Muscle layer of colon (tissue), 2 donors: Measurements from ENCODE around the gene DUSP16.

Source experiments
- H3K27ac ChIP-seq: one replicate; pipeline ENCODE4 v1.7.0; 2013; ENCODE audit warnings: low read depth, mild to moderate bottlenecking, low read length, moderate library complexity
- H3K27me3 ChIP-seq, 2 donors: one replicate each; pipeline ENCODE4 v1.7.0; 2013; ENCODE audit warnings: low read length in 2 of 2, mild to moderate bottlenecking in 2 of 2; ENCODE audit not compliant: insufficient read depth in 2 of 2, control insufficient read depth in 1 of 2
- H3K36me3 ChIP-seq: one replicate; pipeline ENCODE4 v1.7.0; 2013; ENCODE audit warnings: mild to moderate bottlenecking, low read length; ENCODE audit not compliant: insufficient read depth
- H3K4me1 ChIP-seq: one replicate; pipeline ENCODE4 v1.7.0; 2013; ENCODE audit warnings: mild to moderate bottlenecking, low read length; ENCODE audit not compliant: insufficient read depth
- H3K4me3 ChIP-seq, 2 donors: one replicate each; pipeline ENCODE4 v1.7.0; 2013; ENCODE audit warnings: low read length in 2 of 2, low read depth in 1 of 2, mild to moderate bottlenecking in 1 of 2, moderate library complexity in 1 of 2
- H3K9ac ChIP-seq: one replicate; pipeline ENCODE4 v1.7.0; 2013; ENCODE audit warnings: low read length
- H3K9me3 ChIP-seq: one replicate; pipeline ENCODE4 v1.7.0; 2013; ENCODE audit warnings: mild to moderate bottlenecking, low read length
- donor health status: abdominal sarcoma.
- donor health status: Adenocarcinoma of cecum.

DUSP16 gene

DNA sequence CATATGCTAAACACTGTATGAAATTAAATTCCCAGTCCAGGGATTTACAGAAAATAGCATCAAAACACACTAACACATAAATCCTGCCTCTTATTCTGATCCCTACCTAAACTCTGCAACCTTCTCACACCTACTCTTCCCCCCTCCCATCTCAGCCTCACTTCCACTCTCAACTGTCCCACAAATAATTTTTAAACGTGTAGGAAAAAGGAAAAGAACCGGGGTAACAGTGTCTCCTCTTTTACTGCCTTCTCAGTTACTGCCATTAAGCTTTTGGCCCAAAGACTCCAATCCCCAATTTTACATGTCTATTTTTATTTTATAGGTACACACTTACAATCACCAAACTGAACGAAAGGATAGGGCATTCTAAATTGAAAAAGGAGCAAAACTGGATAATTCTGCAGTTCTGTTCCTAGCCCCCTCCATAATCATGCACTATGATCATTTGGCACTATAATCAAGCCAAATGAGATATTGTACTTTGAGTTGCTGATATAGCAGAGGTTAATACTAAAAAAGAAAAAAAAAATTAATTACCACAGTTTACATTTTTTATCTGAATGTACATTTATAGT, 2.9 kb downstream of the DUSP16 start:
- H3K9me3 ChIP-seq = no peaks in the 10 kb centered on the region
- no peak overlapping the region for H3K9ac ChIP-seq
- no peaks in the 10 kb centered on the region for H3K36me3 ChIP-seq
- H3K27ac ChIP-seq = no peak overlapping the region
- no peaks in the 10 kb centered on the region for H3K27me3 ChIP-seq
- peaks cover 28% of the 10 kb centered on the region for H3K4me1 ChIP-seq
- H3K4me3 ChIP-seq = no peak overlapping the region

DNA sequence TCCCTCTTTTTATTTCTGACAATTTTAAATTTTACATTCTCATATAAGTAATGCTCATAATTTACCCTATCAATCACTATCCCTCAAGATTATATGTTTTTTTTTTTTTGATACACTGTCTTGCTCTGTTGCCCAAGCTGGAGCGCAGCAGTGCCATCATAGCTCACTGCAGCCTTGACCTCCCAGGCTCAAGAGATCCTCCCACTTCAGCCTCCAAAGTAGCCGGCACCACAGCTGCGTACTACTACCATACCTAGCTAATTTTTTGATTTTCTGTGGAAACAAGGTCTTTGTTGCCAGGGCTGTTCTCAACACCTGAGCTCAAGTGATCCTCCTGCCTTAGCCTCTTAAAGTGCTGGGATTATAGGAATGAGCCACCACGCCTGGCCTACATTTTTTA, 4.4 kb downstream of the DUSP16 start:
- Histone ChIP-seq H3K36me3 (no peaks in the 10 kb centered on the region), H3K27ac (no peak overlapping the region), H3K4me3 (no peak overlapping the region), H3K9me3 (no peaks in the 10 kb centered on the region), H3K27me3 (no peaks in the 10 kb centered on the region), H3K4me1 (peaks cover 22% of the 10 kb centered on the region), H3K9ac (no peak overlapping the region)

DNA sequence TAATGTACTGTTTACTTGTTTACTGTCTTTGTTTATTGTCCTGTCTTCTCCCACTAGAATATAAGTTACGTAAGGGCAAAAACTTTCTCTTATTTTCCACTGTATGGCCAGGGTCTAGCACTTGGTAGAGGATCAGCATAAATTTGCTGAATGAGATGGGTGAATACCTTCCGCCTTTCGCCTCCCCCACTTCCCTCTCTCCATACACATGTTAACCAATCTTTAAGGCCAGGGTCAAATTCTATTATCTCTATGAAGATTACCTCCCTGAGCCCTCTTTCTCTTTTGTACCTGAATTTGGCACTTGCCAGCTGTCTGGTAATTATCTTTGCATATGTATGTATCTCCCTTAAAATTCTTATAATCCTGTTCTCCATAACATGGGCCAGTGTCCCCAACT, 4.9 kb downstream of the DUSP16 start:
- H3K36me3 ChIP-seq = no peaks in the 10 kb centered on the region
- H3K4me1 ChIP-seq = peaks cover 17% of the 10 kb centered on the region
- no peaks in the 10 kb centered on the region for H3K9me3 ChIP-seq
- H3K27me3 ChIP-seq = no peaks in the 10 kb centered on the region
- no peak overlapping the region for H3K4me3 ChIP-seq
- no peak overlapping the region for H3K27ac ChIP-seq
- no peak overlapping the region for H3K9ac ChIP-seq

DNA sequence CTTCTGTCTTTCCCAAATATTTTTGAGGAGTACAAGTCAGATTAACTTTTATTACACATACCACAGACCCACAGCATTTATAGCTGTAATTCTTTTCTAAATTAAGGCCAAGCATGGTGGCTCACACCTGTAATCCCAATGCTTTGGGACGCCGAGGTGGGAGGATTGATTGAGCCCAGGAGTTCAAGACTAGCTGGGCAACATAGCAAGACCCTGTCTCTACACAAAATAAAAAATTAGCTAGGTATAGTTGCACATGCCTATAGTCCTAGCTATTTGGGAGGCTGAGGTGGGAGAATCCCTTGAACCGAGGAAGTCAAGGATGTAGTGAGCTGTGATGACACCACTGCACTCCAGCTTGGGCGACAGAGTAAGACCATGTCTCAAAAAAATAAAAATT, 7.0 kb downstream of the DUSP16 start:
- no peak overlapping the region for H3K27ac ChIP-seq
- peaks cover 16% of the 10 kb centered on the region for H3K4me1 ChIP-seq
- H3K36me3 ChIP-seq = no peaks in the 10 kb centered on the region
- H3K4me3 ChIP-seq = no peak overlapping the region
- H3K9me3 ChIP-seq = no peaks in the 10 kb centered on the region
- H3K27me3 ChIP-seq = no peaks in the 10 kb centered on the region
- no peak overlapping the region for H3K9ac ChIP-seq

DNA sequence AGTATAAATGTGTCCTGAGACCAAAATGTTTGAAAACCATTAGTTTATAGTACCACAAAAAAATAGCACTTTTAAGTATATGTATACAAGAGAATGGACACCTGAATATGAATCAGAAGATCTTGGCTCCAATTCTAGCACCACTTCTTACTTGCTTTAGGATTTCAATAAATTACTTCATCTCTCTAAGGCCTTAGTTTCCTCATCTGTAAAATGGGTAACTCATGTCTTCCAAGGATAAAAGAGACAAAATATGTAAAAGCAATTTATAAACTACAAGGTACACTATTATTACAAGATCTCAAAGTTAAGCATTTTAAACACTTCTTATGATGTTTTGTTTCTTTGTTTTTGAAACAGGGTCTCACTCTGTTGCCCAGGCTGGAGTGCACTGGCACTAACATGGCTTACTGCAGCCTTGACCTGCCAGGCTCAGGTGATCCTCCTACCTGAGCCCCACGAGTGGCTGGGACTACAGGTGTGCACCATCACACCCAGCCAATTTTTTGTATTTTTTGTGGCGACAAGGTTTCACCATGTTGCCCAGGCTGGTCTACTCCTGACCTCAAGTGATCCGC, 9.4 kb downstream of the DUSP16 start:
- Histone ChIP-seq H3K27me3 (no peaks in the 10 kb centered on the region), H3K36me3 (no peaks in the 10 kb centered on the region), H3K27ac (no peak overlapping the region), H3K9ac (no peak overlapping the region), H3K4me3 (no peak overlapping the region), H3K9me3 (no peaks in the 10 kb centered on the region), H3K4me1 (peaks cover 5% of the 10 kb centered on the region)

DNA sequence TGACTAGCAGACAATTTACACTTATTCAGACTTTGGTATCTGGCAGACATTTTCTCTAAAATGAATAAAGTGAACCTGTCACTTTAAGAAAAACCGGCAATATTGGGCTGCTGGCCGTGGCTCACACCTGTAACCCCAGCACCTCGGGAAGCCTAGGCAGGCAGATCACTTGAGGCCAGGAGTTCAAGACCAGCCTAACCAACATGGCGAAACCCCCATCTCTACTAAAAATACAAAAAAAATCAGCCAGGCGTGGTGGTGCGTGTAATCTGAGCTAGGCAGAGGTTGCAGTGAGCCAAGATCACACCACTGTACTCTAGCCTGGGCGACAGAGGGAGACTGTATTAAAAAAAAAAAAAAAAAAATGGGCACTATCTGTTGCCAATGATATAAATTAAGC, 11.5 kb downstream of the DUSP16 start:
- no peaks in the 10 kb centered on the region for H3K27me3 ChIP-seq
- peaks cover 5% of the 10 kb centered on the region for H3K4me1 ChIP-seq
- H3K36me3 ChIP-seq = no peaks in the 10 kb centered on the region
- H3K9ac ChIP-seq = no peak overlapping the region
- no peak overlapping the region for H3K27ac ChIP-seq
- H3K9me3 ChIP-seq = no peaks in the 10 kb centered on the region
- H3K4me3 ChIP-seq = no peak overlapping the region

DNA sequence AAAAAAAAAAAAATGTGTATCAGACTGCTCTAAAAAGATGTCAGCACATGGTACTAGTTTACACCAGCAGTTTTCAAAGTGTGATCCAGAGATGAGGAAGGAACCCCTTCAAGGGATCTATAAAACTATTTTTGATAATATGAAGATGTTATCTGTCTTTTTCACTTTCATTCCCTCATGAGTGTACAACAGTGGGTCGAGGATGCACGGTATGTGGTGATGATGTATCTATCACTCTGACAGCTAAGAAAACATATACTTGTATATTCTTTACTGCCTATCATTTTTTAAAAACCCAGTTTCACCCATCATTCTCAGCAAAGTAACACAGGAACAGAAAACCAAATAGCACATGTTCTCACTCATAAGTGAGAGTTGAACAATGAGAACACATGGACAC, 12.4 kb downstream of the DUSP16 start:
- Histone ChIP-seq H3K36me3 (no peaks in the 10 kb centered on the region), H3K4me3 (no peak overlapping the region), H3K27me3 (no peaks in the 10 kb centered on the region), H3K4me1 (peaks cover 5% of the 10 kb centered on the region), H3K9me3 (no peaks in the 10 kb centered on the region), H3K9ac (no peak overlapping the region), H3K27ac (no peak overlapping the region)

DNA sequence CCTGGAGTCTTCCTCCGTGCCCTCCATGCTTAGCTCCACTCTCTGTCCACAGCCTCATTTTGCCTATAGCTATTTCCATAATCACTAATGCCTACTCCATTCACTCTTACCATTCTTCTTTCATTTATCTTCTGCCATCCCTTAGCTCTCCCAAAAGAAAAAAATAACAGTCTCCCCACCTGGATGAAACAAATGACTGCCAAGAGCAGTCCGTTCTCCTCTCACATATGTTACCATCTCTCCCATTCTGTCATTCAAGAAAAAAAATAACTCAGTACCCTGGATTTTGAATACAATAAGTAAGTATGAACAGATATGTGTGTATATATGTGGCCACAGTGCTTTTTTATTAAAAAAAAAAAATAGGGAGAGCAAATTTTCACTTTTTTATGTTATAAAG, 13.2 kb downstream of the DUSP16 start:
- no peaks in the 10 kb centered on the region for H3K27me3 ChIP-seq
- H3K9ac ChIP-seq = no peak overlapping the region
- H3K36me3 ChIP-seq = no peaks in the 10 kb centered on the region
- no peaks in the 10 kb centered on the region for H3K4me1 ChIP-seq
- no peak overlapping the region for H3K4me3 ChIP-seq
- no peaks in the 10 kb centered on the region for H3K9me3 ChIP-seq
- no peak overlapping the region for H3K27ac ChIP-seq

DNA sequence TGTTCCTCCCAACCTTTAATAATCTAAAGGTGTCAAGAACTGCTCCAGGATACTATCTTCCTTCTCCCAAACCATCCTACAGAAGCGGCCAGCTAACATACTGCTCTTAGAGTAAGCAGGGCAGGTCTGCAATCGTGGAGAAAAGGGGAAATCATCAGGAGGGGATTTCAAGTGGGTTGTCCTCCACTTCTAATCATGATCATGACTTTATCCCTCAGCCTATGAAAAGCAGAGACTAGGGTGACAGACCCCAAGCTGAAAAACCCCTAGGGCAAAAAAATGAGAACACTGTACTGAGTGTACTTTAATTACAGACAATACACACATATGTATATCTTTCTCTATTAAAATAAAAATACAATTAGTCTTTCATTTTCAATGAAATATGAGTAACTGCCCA, 13.9 kb downstream of the DUSP16 start:
- no peaks in the 10 kb centered on the region for H3K27me3 ChIP-seq
- no peaks in the 10 kb centered on the region for H3K9me3 ChIP-seq
- H3K36me3 ChIP-seq = no peaks in the 10 kb centered on the region
- no peak overlapping the region for H3K4me3 ChIP-seq
- no peaks in the 10 kb centered on the region for H3K4me1 ChIP-seq
- no peak overlapping the region for H3K9ac ChIP-seq
- H3K27ac ChIP-seq = no peak overlapping the region

DNA sequence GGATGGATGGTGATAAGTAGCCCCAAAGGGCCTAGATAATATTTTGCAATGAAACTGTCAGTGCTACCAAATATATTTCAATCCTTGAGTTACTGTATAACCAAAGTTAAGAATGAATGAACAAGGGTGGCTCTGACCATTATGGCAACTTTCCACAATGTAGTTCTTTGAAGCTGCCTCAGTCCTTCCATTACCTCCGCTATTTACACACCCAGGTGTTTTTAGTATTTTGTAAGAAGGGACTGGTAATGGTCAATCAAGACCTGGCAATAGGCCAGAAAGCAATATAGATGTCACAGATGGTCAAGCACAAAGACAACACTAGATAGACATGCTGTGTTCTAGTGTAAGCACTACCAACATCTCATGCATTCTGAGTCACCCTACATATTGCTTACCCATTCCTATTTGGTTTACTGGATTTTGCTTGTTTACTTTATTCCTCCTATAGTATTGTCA, 16.3 kb downstream of the DUSP16 start:
- no peak overlapping the region for H3K27ac ChIP-seq
- H3K36me3 ChIP-seq = no peaks in the 10 kb centered on the region
- no peak overlapping the region for H3K4me3 ChIP-seq
- no peaks in the 10 kb centered on the region for H3K9me3 ChIP-seq
- no peak overlapping the region for H3K9ac ChIP-seq
- H3K4me1 ChIP-seq = no peaks in the 10 kb centered on the region
- H3K27me3 ChIP-seq = no peaks in the 10 kb centered on the region

DNA sequence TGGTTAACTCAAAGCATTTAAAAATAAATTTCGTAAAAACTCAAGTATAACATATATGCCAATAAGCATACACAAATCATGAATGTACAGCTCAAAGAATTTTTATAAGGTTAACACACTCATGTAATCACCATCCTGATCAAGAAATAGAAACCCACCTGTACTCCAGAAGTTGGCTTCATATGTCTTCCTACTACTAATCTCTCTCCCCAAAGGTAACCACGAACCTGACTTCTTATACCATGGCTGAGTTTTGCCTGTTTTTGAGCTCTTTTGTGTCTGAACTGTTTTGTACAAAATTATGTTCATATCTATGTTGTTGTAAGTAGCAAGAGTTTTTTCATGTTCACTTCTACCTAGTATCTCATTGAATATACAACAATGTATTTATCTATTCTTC, 18.7 kb downstream of the DUSP16 start:
- Histone ChIP-seq H3K36me3 (no peaks in the 10 kb centered on the region), H3K27ac (no peak overlapping the region)

DNA sequence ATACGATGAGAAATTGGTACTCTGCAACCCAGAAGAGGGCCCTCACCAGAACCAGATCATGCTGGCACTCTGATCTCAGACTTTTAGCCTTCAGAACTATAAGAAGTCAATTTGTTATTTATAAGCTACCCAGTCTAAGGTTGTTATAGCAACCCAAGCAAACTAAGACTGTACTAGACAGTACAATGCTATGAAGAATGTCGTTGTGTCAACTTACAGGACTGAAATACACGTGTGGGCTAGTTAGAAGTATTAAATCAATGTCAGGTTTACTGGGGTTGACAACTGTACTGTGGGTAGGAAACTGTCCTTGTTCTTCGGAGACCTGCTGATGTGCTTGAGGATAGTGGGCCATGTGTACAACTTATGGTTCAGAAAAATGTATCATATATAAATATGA, 19.7 kb downstream of the DUSP16 start:
- H3K27me3 ChIP-seq = no peaks in the 10 kb centered on the region
- H3K9ac ChIP-seq = no peak overlapping the region
- H3K4me1 ChIP-seq = no peaks in the 10 kb centered on the region
- H3K36me3 ChIP-seq = no peaks in the 10 kb centered on the region
- no peak overlapping the region for H3K4me3 ChIP-seq
- H3K27ac ChIP-seq = no peak overlapping the region
- no peaks in the 10 kb centered on the region for H3K9me3 ChIP-seq

More for the DNA sequence above, 18.7 kb downstream of the DUSP16 start:
- Histone ChIP-seq H3K9me3 (no peaks in the 10 kb centered on the region), H3K4me1 (no peaks in the 10 kb centered on the region), H3K27me3 (no peaks in the 10 kb centered on the region), H3K4me3 (no peak overlapping the region), H3K9ac (no peak overlapping the region)
